HK-2 (cell line): ENCODE data around the gene STEEP1.
"Not testable (repeated sequence)": the region's sequence is repeated elsewhere in the genome, so short reads cannot be mapped to it uniquely, and the experiment has no call there.

ENCODE experiments used
- DNase-seq: peaks from one replicate; pipeline ENCODE4 v3.0.0-alpha.2; 2018; ENCODE audit not compliant: unreplicated experiment

STEEP1 gene

GRCh38 chrX:119529345-119530276, 35.6 kb downstream of the STEEP1 start:
- no peak for DNase-seq

GRCh38 chrX:119523664-119524184, 41.5 kb downstream of the STEEP1 start:
- DNase-seq = no peak

DNA sequence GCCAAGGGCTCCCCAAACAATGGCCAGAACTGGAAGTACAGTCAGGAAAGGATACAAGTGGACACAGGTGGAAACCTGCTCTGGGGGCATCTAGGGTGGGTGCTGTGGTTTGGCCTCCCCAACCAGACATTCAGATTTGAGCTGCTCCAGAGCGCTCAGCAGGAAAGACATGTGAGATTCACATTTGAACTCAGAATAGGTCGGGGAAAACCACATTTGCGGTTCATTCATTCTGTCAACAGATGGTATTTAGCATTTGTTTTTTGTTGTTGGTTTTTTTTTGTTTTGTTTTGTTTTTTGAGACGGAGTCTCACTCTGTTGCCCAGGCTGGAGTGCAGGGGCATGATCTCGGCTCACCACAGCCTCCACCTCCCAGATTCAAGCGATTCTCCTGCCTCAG, 44.0 kb downstream of the STEEP1 start:
- no peak for DNase-seq

GRCh38 chrX:119518371-119518770, 46.8 kb downstream of the STEEP1 start:
- no peak for DNase-seq

GRCh38 chrX:119516157-119516702, 49.0 kb downstream of the STEEP1 start:
- DNase-seq = peak; percentile 33

GRCh38 chrX:119512146-119512800, 52.9 kb downstream of the STEEP1 start:
- peak; percentile 53 for DNase-seq

- no peak for DNase-seq
Observed at GRCh38 chrX:119507206-119507605, 58.0 kb downstream of the STEEP1 start.

GRCh38 chrX:119505945-119506344, 59.3 kb downstream of the STEEP1 start:
- DNase-seq = no peak

- DNase-seq = not testable (repeated sequence)
Observed at GRCh38 chrX:119505145-119505544, 60.1 kb downstream of the STEEP1 start.

DNA sequence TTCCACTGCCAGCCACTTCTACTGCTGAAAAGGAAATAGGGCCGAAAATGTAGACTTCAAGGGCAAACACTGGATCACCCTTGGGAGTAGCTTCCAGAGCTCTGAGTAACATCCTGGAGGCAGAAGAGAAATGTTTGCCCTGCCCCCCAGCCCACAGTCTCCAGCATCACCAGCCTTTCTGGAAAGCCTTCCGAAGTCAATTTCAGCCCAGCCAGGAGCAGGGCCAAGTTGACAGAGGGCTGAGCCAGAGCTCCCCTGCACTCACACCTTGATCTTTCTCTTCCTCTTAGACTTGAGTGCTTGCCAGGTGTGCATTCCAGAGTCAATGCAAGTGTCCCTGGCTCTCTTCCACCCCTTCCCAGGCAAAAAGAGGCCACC, 61.7 kb downstream of the STEEP1 start:
- peak; percentile 40 for DNase-seq

DNA sequence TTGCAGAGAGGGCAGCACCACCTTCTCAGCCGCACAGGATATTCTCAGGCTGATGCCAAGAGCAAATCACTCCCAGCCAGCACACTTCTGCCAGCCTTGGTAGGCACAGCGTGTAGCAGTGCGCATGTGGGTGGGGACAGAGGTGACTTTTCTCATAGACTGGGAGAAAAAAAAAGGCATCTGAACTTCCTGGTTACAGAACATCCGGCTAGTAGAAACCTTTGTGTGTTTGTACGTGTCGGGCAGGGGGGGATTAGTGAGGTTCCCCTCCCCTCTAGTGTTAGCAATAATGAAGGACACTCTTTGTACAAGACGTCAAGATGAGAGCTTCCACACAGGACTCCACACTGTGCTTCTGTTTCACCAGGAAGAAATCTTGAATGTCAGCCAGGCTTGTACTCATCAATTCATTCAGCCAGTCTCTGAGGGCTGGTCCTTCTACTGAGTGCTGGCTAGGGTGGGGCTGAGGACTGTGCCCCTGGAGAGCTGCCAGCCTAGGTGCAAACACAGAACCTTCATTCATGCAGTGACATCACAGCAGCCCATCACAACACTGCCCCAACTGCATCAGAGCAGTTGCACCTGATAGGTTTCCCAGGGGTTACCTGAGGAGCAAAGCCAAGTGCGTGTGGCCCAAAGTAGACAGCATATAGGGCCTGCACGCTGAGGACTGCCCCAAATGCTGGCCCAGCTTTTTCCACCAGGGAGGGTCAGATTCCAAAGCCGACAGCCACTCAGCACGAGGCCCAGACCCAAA, 62.3 kb downstream of the STEEP1 start:
- no peak for DNase-seq

GRCh38 chrX:119501511-119502148, 63.6 kb downstream of the STEEP1 start:
- DNase-seq = no peak

DNA sequence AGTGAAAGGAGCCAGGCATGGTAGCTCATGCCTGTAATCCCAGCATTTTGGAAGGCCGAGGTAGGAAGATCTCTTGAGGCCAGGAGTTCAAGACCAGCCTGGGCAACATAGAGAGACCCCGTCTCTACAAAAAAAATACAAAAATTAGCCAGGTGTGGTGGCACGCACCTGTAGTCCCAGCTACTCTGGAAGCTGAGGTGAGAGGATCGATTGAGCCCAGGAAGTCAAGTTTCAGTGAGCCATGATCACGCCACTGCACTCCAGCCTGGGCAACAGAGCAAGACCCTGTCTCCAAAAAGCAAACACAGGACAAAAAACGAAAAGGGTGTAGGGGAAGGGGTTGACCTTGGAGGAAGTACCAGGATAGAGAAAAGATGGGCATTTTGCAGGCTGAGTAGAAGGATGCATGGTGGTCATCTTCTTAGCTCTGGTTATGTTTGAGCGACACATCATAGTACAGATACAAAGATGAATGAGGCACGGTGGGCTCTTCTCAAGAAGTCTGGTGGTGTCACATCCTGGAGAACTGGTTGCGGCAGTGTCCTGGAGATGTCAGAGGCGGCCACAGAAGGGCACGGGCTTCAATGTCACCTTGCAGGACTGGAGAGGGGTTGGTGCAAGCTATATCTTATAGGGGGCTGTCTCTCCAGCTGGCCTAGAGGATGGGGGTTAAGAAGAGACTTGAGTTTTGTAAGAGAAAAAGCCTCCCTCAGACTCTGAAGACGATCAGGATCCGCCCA, 65.0 kb downstream of the STEEP1 start:
- no peak for DNase-seq

GRCh38 chrX:119497185-119497584, 68.0 kb downstream of the STEEP1 start:
- DNase-seq = no peak

DNA sequence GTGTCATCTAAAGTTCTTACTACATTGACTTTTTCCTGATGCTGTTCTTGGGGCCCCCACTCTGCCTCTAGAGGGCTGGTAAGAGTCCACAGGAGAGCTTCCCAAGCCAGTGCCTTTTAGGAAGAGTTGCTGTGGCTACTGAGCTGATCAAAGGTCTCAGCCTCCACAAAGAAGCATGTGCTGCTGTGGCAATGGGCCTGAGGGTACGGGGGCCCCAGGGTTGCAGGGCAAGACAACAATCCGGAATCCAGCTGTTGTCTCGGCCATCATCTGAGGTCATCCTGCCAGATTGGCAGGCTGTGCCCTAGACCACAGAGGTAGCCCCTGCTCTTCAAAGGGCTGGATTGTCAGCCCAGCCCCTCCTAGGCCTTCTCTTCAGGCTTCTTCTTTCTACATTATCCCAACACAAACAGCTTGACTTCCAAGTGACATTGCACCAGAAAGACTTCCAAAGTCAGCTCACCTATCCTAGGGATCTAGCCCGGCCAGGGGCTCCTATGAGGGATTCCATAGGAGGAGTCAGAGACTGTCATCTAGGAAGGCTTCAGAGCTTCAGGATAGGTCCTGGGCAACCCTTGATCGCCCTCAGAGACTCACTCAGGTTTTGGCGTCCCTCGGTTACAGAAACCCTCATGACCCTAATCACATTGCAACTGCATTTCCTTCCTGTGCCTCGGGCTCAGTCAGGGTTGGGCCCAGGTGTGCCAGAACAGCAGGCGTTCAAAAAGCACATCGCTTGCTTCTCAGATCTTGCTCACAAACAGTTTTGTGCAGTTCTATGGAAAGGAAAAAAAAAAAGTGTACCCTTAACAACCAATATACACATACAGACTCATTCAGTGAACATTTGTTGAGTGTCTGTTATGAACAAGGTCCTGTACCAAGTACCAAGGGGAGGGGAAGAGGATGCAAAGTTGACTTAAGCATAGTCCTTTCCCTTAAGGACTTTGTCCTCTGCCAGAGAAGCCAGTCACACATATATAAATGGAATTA, 69.2 kb downstream of the STEEP1 start:
- no peak for DNase-seq

DNA sequence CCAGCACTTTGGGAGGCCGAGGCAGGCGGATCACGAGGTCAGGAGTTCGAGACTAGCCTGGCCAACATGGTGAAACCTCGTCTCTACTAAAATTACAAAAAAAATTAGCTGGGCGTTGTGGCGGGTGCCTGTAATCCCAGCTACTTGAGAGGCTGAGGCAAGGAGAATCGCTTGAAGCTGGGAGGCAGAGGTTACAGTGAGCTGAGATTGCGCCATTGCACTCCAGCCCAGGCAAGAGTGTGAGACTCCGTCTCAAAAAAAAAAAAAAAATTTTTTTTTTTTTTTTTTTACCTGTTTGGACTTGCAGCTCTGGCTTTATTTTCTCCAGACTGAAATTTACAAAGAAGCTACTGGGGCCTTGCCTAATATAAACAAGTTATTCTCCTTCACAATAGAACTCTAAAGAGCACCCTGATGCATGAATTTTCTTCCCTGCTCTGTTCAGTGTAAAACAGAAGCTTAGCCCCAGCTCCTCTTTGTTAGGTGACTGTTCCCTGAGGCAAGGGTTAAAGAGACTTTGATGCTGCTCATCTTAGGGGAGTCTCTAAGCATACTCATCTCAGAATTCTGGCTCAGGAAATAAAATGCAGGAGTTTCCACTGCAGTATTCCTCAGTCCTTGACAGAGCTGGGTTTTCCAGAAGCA, 71.2 kb downstream of the STEEP1 start:
- not testable (repeated sequence) for DNase-seq

DNA sequence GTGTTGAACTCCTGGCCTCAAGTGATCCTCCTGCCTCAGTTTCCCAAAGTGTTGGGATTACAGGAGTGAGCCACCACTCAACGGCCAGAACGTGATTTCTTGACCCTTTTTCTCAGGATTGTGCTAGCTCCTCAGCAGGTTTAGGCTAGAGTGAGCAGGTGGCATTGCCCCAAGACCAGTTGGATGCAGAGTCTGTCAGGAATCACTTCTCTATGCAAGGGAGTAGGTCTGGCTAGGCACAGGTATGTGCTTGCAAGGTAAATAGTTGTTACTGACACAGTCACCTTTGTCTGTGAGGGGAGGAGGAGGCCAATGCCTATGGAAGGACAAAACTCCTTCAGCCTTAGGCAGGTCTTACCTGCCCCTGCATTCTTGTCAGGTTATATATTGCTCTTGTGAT, 72.7 kb downstream of the STEEP1 start:
- no peak for DNase-seq

DNA sequence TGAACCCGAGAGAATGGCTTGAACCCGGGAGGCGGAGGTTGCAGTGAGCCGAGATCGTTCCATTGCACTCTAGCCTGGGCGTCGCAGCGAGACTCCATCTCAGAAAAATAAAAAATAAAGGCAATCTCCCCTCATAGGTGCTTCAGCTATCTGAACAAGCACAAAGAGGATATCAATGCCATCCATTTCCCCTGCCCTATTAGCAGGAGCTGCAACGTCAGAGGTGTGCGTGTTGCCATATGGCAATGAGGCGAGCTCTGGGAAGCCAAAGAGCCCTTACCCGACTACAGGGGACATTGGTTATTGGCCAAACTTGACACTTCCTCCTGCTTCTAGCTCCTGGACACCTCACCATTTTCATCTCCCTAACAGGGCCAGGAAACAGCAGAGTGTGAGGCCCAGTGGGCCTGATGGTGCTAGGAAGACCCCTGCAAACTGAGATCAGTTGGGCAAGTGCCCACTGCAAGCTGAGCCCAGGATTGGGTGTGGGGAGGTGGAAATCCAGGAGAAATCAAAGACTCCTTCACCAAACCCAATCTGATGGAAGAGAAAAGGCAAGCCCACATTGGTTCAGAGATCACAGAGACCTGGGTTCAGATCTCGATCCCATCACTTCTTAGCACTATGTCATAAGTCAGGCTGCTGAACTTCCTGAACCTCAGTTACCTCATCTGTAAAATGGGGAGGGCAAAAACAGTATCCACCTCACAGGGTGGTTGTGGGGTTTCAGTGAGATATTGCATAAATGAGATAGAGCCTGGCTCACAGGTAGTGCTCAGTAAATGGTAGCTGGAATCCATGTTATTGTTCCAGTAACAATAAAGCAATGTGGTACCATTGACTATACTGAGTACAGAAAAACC, 75.8 kb downstream of the STEEP1 start:
- DNase-seq = no peak
